ENCODE results near the gene CD22. TPM values are rescaled to one million over a fixed set of nuclear protein-coding genes. Genes with fewer than 3 reads are reported as not detected.
A peak's percentile ranks its signal among the peaks of the same experiment; 100 is the strongest.

Gene CD22
- total and polyA plus RNA-seq, 2 donors (not counting 3 experiments of a cell fraction or from before 2014, with no cell fraction given) = not detected

DNA sequence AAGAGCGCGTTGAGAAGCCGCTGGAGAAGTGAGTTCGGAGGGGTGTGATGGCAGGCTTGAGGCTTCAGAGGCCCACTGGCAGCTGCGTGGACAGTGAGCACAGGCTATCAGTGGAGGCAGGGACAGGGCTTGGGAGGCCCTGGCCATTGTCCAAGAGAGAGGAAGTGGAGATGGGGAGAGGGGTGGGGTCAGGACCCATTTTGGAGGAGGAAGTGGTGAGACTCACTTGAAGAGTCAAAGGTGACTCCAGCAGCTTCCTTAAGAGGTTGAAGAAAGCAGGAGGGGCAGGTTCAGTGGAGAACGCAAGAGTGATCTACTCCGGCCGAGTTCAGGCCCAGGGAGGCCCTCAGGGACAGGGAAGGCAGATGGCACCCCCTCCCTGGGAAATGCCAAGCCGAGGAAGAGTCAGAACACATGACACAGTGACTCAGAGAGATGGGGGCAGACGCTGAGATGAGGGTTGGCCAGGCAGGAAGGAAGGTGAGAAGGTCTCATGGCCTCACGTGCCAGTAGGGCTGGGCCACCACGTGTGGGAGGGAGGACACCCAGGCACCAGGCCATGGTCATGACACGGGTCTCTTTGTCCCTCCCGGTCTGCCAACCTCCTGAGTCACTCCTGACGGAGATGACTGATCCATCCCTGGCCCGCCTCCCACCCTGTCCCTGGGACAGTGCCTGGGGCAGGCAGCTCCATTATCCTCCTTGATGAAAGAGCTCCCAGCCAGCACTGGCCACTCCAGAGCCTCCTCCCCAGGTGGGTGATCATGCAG lies 10.1 kb upstream of the CD22 start:
- CTCF ChIA-PET = interaction anchor here (2.3 kb wide), 1 partner anchor 35 kb away, joined by 9 read pairs; no protein-coding TSS in a partner anchor
- intact Hi-C loops (cut with micrococcal nuclease) = no loop called here
- no peaks in the 10 kb centered on the region for H3K9me1 ChIP-seq (replicated peaks; ENCODE audit: control insufficient read depth, extremely low read depth, insufficient read depth, low read length)
- H3K9ac ChIP-seq (replicated peaks; ENCODE audit: extremely low read depth, insufficient read depth, low read length) = no peak overlapping the region
- H3K4me2 ChIP-seq (ENCODE audit: insufficient read depth, low read length) = no peak overlapping the region
- no peaks in the 10 kb centered on the region for H3K36me3 ChIP-seq (ENCODE audit: control insufficient read depth in 2 of 2, extremely low read depth in 1 of 2, insufficient read depth in 2 of 2, low read length in 2 of 2)
- H3K9me3 ChIP-seq (replicated peaks; ENCODE audit: control insufficient read depth, insufficient read depth, low read length) = no peaks in the 10 kb centered on the region
- no peaks in the 10 kb centered on the region for H3K79me2 ChIP-seq (ENCODE audit: control insufficient read depth, insufficient read depth, low read length)
- peaks cover 1 to 3% of the 10 kb centered on the region in 2 experiments for H3K27me3 ChIP-seq (ENCODE audit: control insufficient read depth in 2 of 2, insufficient read depth in 2 of 2, low read length in 2 of 2)
- BruUV-seq (replicated peaks) = no TSS peak
- TF ChIP-seq JUN (IDR thresholded peaks at IDR 0.05; ENCODE audit: borderline replicate concordance, insufficient read depth, insufficient read length, low read depth) (peak; percentile 17), EZH2 (IDR thresholded peaks at IDR 0.05; ENCODE audit: borderline replicate concordance, low read depth, low read length, severe bottlenecking) (no peak), POLR2A (IDR thresholded peaks at IDR 0.05; ENCODE audit: low read depth, low read length) (no peak), FOS (IDR thresholded peaks at IDR 0.05; ENCODE audit: borderline replicate concordance, insufficient read depth, low read length) (peak; percentile 71), POLR2AphosphoS5 (IDR thresholded peaks at IDR 0.05; ENCODE audit: insufficient read depth, low read depth, low read length) (peak; percentile 34), MYC (IDR thresholded peaks at IDR 0.05; ENCODE audit: low read depth, low read length) (peak; percentile 69), GATA2 (IDR thresholded peaks at IDR 0.05; ENCODE audit: insufficient read depth, insufficient read length, low read depth, low read length) (no peak)
- TF ChIP-seq, protein P1, sequence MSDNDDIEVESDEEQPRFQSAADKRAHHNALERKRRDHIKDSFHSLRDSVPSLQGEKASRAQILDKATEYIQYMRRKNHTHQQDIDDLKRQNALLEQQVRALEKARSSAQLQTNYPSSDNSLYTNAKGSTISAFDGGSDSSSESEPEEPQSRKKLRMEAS (IDR thresholded peaks at IDR 0.05; ENCODE audit: insufficient read depth, insufficient read length) = peak; percentile 88
- TF ChIP-seq, protein P2, sequence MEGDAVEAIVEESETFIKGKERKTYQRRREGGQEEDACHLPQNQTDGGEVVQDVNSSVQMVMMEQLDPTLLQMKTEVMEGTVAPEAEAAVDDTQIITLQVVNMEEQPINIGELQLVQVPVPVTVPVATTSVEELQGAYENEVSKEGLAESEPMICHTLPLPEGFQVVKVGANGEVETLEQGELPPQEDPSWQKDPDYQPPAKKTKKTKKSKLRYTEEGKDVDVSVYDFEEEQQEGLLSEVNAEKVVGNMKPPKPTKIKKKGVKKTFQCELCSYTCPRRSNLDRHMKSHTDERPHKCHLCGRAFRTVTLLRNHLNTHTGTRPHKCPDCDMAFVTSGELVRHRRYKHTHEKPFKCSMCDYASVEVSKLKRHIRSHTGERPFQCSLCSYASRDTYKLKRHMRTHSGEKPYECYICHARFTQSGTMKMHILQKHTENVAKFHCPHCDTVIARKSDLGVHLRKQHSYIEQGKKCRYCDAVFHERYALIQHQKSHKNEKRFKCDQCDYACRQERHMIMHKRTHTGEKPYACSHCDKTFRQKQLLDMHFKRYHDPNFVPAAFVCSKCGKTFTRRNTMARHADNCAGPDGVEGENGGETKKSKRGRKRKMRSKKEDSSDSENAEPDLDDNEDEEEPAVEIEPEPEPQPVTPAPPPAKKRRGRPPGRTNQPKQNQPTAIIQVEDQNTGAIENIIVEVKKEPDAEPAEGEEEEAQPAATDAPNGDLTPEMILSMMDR (IDR thresholded peaks at IDR 0.05; ENCODE audit: extremely low read depth in 1 of 2, insufficient read depth in 1 of 2, low read depth in 1 of 2, low read length in 2 of 2) = no peak
- H2AFZ ChIP-seq (ENCODE audit: low read depth, low read length) = no peak overlapping the region
- FAIRE-seq = peak; percentile 55
- dilution Hi-C loops (cut with MboI; ENCODE audit: extremely low pct_ligation_motif_present, low sequenced_read_pairs) = no loop called here
- POLR2A ChIA-PET = no interaction called here
- H3K4me3 ChIP-seq (replicated peaks in 1 of 3; ENCODE audit: insufficient read depth in 1 of 3, low read depth in 1 of 3, low read length in 3 of 3) = no peak overlapping the region
- DNase-seq (ENCODE audit: low read depth, low spot score) = peak; percentile 48
- H4K20me1 ChIP-seq (replicated peaks; ENCODE audit: control insufficient read depth, extremely low read depth, insufficient read depth, low read length) = no peaks in the 10 kb centered on the region
- peak overlapping the region; percentile 19 for H3K27ac ChIP-seq (ENCODE audit: insufficient read depth, low read depth, low read length)
- peaks cover 5% of the 10 kb centered on the region for H3K4me1 ChIP-seq (ENCODE audit: control insufficient read depth, extremely low read depth, insufficient read depth, low read length)
